K562 (cell line): ENCODE results near the gene SOX2.

ENCODE experiments used
- SP2 ChIP-seq: IDR thresholded peaks from 2 replicates; pipeline ENCODE4 v1.6.1; 2011; ENCODE audit warnings: mild to moderate bottlenecking, low read depth, low read length, moderate library complexity; ENCODE audit not compliant: poor library complexity, severe bottlenecking; ENCODE audit errors: extremely low read depth
- ZNF644 ChIP-seq: fragments of 200-800 bp; sonication (Bioruptor generic); IDR thresholded peaks from 2 replicates; pipeline ENCODE4 v1.6.1; 2016; ENCODE audit warnings: low read depth, missing genetic modification characterization, missing compliant biosample characterization

- TF ChIP-seq SP2 (no peak), ZNF644 (tag) (no peak)
These were observed 40.5 kb downstream of the SOX2 start for GRCh38 chr3:181752202-181752671.
